Activated T-helper 1 cell treated with Interleukin-2 at 50 U/mL for 16 hours (primary cell): ENCODE data around the gene POLR1C.
"Not testable (repeated sequence)": the region's sequence is repeated elsewhere in the genome, so short reads cannot be mapped to it uniquely, and the experiment has no call there.

Experiments
- DNase-seq: peaks from one replicate; pipeline ENCODE4 v3.0.0-alpha.2; 2020; ENCODE audit warnings: low read depth

POLR1C gene

GRCh38 chr6:43492673-43493072 is 24.2 kb upstream of the POLR1C start:
- no peak for DNase-seq

DNA sequence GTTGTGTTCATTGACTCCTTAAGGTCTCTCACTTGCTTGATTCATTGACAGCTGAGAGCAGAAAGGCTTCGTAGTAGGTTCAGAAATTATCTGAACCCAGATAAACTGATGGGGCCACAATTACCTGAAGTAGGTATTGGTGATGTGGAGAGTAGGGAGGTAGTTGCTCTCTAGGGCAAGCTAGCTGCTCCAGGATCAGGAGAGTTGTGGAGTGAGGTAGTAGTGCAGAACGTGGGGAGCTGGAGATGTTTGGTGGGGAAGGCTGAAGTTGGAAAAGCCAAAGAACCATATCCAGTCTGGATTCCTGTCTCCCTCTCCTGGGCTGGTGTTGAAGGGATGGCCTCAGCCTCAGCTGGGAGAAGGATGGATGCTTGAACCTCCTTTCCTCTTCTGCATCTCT is 23.7 kb upstream of the POLR1C start:
- DNase-seq, result no peak

GRCh38 chr6:43493833-43494232 is 23.1 kb upstream of the POLR1C start:
- DNase-seq, result no peak

GRCh38 chr6:43494321-43494720 is 22.6 kb upstream of the POLR1C start:
- no peak for DNase-seq

DNA sequence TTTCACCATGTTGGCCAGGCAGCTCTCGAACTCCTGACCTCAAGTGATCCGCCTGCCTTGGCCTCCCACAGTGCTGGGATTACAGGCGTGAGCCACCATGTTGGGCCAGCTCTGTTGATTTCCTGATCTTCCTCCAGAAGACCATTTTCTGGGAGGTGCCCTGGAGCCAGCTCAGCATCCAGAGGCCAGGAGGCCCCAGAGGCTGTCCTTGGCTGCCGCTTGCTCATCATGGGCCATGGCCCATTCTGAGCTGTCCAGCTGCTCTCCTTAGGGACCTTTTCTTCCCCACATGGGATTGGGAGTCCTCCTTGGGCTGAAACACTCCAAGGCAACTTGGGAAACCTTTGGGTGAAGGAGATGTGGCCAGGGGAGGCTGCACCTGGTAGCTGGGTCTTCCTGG is 22.1 kb upstream of the POLR1C start:
- DNase-seq, result no peak

- no peak for DNase-seq
These were observed 21.4 kb upstream of the POLR1C start for GRCh38 chr6:43495409-43495941.

DNA sequence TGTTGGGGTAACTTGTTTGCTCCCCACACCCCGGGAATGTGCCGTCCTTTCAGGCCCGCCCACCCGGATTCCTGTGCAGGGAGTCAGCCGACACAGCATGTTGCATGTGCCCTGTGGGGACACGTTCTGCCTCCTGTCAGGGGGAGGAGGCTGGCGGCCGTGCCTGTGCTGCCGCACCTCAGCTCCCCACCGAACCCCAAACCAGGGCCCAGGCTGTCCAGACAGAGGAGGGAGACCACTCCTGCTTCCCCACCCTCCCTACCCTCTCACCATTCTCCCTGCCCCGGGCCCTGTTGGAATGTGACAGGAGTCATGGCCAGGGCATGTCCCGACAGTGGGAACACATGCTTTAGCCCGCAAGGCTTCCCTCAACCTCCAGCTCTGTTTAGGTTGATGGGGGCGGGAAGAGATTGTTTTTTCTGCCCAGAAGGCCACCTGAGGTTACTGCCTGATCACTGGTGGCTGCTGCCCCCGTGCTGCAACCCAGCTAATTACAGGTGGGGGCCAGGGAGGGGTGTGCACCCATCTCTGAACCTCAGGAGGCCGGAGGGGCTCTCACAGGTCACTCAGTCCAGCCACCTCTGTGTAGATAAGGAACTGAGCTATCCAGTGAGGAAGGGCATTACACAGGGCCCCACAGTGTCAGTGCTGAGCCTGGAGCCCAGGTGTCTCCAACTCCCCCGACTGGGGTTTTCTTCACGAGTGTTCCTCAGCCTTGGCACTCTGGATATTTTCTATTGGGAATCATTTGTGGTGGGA is 20.3 kb upstream of the POLR1C start:
- no peak for DNase-seq

DNA sequence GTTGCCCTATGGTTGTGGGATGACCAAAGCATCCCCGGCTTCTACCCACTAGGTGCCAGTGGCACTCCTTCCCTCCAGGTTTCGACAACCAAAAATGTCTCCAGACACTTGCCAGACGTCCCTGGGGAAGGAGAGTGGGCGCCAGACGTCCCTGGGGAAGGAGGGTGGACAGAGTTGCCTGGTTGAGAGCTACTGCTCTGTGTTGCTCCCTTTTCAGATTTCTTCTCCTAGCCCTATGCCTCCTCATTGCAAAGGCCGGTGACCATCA is 19.8 kb upstream of the POLR1C start:
- no peak for DNase-seq

- no peak for DNase-seq
These were observed 19.2 kb upstream of the POLR1C start for GRCh38 chr6:43497689-43498088.

DNA sequence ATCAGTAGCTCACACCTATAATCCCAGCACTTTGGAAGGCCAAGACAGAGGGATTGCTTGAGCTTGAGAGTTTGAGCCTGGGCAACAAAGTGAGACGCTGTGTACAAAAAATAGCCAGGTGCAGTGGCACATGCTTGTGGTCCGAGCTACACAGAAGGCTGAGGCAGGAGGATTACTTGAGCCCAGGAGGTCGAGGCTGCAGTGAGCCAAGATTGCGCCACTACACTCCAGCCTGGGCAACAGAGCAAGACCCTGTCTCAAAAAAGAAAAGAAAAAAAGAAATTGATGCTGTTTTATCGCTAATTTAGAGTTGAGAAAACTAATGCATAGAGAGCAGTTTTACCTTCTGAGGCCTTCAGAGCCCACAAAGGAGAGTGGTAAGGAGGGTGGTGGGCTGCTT is 18.6 kb upstream of the POLR1C start:
- not testable (repeated sequence) for DNase-seq

DNA sequence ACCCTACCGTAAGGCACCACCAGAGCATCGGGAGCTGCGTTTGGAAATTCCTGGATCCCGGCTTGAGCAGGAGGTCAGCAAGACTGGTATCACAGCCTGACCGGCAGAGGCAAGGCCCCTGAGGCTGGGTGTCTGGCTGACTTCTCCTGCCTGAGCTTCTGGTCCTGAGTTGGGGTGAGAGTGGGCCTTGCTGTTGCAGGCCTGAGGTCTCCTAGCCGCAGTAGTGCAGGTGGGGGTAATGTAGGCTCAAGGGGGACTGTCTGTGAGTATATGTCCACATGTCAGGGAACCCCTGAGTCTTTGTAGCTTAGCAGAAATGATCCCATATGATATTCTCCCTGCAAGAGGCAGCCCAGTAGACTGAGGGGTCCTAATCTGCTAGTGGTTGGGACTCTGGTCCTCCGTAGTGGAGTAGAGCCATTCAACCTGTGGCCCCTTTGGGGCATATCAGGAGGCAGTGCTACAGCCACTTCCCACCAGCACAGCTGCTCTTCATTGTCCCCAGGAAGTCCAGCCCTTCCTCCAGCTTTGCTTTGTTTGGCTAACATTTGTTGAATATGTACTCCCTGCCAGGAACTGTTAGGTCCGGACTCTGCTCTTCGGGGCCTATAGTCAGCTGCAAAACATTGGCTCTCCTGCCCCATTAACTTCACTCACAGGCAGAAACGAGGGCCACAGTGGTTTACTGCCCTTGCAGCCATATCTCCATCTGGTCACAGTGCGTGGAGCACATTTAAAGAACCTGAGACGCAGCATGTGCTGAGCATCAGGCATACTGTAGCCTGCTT is 17.7 kb upstream of the POLR1C start:
- DNase-seq, result no peak

DNA sequence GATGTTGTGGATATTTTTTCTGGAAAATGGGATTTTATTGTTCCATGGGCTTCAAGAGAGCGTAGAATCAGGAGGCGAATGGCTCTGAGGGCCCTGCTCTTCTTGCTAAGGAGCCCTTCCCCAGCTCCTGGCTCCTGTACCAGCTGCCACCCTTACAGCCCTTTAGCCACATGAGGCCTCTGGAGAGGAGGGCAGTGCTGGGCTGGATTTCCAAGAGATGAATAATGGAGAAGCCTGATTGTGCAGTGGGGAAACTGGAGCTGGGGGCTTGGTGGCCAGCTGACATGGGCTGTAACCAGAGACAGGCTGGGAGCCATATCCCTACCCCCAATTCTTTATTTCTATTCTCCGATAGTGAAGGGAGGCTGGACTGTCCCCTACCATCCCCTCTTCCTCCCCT is 16.0 kb upstream of the POLR1C start:
- DNase-seq, result no peak

GRCh38 chr6:43502666-43503065 is 14.2 kb upstream of the POLR1C start:
- no peak for DNase-seq

- DNase-seq, result no peak
These were observed 13.4 kb upstream of the POLR1C start for GRCh38 chr6:43503443-43503842.

GRCh38 chr6:43504756-43505593 is 11.9 kb upstream of the POLR1C start:
- DNase-seq, result no peak

DNA sequence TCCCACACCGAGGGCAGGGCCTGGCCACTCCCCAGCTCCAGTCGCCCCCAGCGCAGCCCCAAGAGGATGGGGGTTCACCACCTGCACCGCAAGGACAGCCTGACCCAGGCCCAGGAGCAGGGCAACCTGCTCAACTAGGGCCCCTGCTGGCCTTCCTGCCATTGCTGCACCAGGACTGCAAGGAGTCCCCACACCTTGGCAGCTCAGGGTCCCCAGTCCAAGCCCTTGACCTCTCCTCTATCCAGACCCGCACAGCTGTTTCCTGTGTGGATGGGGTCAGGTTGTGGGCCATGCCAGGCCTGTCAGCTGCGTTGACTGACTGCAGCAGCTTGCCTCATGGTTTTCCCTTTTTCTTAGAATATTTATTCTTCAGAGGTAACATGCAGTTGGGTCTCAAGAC is 11.2 kb upstream of the POLR1C start:
- no peak for DNase-seq

DNA sequence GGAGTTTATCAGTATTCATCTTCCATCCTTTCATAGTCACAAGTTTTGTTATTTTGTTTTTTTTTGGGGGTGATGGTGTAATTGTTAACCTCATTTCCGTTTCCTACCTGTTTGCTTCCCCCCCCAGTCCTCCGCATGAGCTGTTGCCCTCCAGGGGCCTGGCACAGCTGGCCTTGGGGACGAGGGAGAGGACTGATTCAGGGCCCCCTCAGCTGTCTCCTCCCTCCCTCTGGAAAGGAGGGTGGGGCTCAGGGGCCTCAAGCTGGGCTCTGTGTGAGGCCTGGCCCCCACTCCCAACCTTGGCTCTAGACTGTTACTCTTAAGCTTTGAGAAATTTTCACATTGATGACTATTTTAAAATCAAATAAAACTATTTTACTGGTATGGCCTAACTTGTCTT is 10.7 kb upstream of the POLR1C start:
- no peak for DNase-seq

DNA sequence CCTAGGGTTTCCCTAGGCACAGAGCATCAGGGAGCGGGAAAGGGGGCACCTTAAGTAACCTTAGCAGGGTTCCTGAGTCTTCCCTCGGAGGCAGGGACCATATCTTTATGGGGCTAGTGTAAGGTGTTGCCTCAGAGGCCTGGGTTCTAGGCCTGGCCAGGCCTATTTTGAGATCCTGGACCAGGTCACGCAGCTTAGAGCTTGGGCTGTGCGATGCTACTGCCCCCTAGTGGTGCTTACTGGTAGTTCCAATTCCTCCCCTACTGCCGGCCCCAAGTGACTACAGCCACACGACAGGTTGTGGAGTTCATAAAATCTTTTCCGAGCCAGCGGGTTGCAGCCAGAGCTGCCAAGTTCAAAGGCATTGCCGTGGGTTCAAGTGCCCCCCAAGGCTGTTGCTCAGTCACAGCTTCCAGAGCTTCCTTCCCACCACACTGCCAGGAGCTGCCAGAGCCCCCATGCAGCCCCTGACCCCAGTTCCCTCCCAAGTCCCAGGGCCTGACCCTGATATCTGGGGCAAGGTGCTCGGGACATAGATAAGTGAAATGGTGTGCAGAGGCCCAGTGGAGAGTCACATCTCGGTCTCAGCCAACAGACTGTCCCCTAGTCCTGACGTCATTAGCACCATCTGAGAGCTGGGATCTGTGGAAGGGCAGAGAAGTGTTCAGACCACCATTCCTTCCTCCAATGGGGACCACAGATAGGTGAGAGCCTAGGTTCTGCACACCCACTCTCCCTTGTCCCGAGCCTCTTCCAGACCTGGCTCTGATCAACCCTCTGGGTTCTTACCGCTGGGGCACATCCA is 10.0 kb upstream of the POLR1C start:
- peak; percentile 63 for DNase-seq

- no peak for DNase-seq
These were observed 8.3 kb upstream of the POLR1C start for GRCh38 chr6:43508481-43509141.

- no peak for DNase-seq
These were observed 7.5 kb upstream of the POLR1C start for GRCh38 chr6:43509142-43509983.
